COLO829 (cell line): Measurements from ENCODE around the gene FRMPD4.

Experiments
- DNase-seq: peaks from one replicate; pipeline ENCODE4 v3.0.0; 2012; ENCODE audit warnings: low spot score

FRMPD4 gene

DNA sequence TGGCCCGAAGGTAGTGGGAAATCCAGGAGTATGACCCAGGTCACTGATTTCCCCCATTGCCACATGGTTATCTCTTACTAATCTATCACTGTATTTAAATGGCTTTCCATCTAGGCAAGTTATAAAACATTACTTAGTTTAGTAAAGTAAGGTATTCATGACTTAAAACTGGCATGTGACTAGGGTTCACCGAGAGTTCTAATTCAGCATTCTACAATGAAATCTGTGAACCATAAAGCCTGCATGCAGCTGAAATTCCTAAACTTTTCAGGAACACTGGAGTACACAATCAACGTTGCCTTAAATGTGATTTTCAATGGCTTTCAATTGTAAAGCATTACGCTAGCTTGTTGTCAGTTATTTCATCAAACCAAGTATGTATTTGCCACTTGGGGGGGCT, 630.2 kb downstream of the FRMPD4 start:
- no peak for DNase-seq

DNA sequence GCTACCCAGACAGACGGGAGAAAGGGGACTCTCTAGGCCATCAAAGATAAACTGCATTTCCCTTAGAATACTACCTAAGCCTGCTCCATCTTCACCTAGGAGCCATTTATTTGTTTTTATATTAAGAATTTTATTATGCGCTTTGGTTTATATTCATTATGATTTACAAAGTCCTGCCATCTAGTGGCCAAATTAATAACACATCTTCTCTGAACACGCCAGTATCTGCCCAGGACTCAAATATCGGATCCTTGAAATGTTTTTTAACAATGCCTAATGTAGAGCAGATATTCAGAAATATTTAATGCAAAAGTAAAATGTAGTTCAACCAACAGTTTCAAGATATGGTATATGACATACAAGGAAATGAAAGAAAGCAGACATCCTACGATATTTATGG, 632.2 kb downstream of the FRMPD4 start:
- DNase-seq: no peak

DNA sequence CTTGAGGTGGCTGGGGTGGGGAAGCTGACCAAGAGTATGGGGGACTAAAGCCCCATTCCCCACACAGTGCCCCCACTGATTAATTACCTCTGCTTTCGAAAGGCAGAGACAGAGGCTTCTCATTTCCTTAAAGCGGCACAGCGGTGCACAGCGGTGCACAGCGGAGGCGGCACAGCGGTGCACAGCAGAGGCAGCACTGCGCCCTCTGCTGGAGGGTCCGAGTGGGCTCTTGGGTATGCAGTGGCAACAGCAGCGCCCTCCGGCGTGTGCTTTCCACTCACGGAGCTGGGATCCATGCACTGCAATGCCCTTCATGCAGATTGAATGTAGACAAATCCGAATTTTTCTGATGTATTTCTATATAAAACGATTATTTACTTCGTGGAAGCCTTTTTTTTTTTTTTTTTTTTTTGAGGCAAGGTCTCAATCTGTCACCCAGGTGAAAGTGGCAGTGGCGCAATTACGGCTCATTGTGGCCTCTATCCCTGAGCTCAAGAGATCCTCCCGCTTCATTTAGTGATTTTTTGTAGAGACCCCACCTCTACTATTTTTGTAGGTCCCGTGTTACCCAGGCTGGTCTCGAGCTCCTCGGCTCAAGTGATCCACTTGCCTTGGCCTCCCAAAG, 633.3 kb downstream of the FRMPD4 start:
- DNase-seq: no peak
